Right lobe of liver (tissue), 6 donors: ENCODE results near the gene FAM83D. TPM values are rescaled to one million over a fixed set of nuclear protein-coding genes. Genes with fewer than 3 reads are reported as not detected.

Source experiments
- ATAC-seq, 4 donors: fragments of 200-7000 bp; cut with Tn5 transposase; one replicate each; pipeline ENCODE4 v1.9.1; 2020; ENCODE audit warnings: mild to moderate bottlenecking in 4 of 4, moderate library complexity in 4 of 4
- DNase-seq, 3 donors: peaks; one replicate each; pipeline ENCODE4 v3.0.0-alpha.2; 2020
- H3K27ac ChIP-seq, 3 donors: fragments of 200-600 bp; one replicate each; pipeline ENCODE4 v1.8.0; 2022
- H3K27me3 ChIP-seq, 2 donors: fragments of 200-600 bp; one replicate each; pipeline ENCODE4 v1.8.0; 2022
- H3K36me3 ChIP-seq, 4 donors: fragments of 200-600 bp; sonication (generic) in 1 of 4; one replicate each; pipeline versions ENCODE4 v1.5.1 to v1.8.0; 2017 to 2022; ENCODE audit warnings: control low read depth in 1 of 4
- H3K4me1 ChIP-seq, 4 donors: fragments of 200-600 bp; sonication (generic) in 1 of 4; one replicate each; pipeline versions ENCODE4 v1.5.1 to v1.8.0; 2017 to 2022; ENCODE audit warnings: control low read depth in 1 of 4
- H3K4me3 ChIP-seq, 3 donors: fragments of 200-600 bp; one replicate each; pipeline ENCODE4 v1.8.0; 2022
- H3K9me3 ChIP-seq, 4 donors: fragments of 200-600 bp; sonication (generic) in 1 of 4; one replicate each; pipeline versions ENCODE4 v1.5.1 to v1.8.0; 2017 to 2022; ENCODE audit warnings: control low read depth in 1 of 4
- POLR2A ChIP-seq: fragments of 450-650 bp; IDR thresholded peaks from one replicate; pipeline ENCODE4 v1.6.1; 2017; ENCODE audit warnings: antibody characterized with exemption, mild to moderate bottlenecking
- WGBS: methylation state at CpG from one replicate; pipeline ENCODE4 v1.1.6; 2018; ENCODE audit warnings: low coverage, low lambda C conversion rate; ENCODE audit not compliant: insufficient coverage; ENCODE audit errors: missing lambda C conversion rate; 5-methylcytosine and 5-hydroxymethylcytosine counted together
- intact Hi-C, 2 donors: fragments of 100-400 bp; cut with DNase I; formaldehyde crosslinking; loops; one replicate each; pipeline versions ENCODE4 v1.11.2 to v1.14.1; 2022
- total RNA-seq, 6 experiments: library from RNA; depleted of rRNA in 2 of 6; stranded (reverse); fragments of >200 nt in 2 of 6; fragmentation: NEBNext Ultra II Directional in 3 of 6; extraction: Animal tissue kit (Norgen Biotek cat#: 25700) in 3 of 6; gene quantifications; one replicate each; pipeline versions ENCODE4 v1.1.0 to v1.2.4, GENCODE V29; 2016 to 2023
- TF ChIP-seq, protein P1 (sequence below), 4 donors: fragments of 200-600 bp in 3 of 4; fragments of 450-650 bp in 1 of 4; IDR thresholded peaks; one replicate each; pipeline versions ENCODE4 v1.5.1 to v1.8.0; 2016 to 2022; ENCODE audit warnings: antibody characterized with exemption in 4 of 4, mild to moderate bottlenecking in 2 of 4
- donor health status: DM: no; HTN: yes; CAD: no.
- donor health status: DM: no; HTN: no; CAD: no.
- donor health status: DM: no; HTN: no; CAD: no.
- donor health status: DM: no; HTN: yes; CAD: no.
- donor health status: DM: no; HTN: yes; CAD: no.

FAM83D gene
- total RNA-seq, 6 experiments from 2014 or later = 0.83 to 3.3 (median 1.7) TPM

DNA sequence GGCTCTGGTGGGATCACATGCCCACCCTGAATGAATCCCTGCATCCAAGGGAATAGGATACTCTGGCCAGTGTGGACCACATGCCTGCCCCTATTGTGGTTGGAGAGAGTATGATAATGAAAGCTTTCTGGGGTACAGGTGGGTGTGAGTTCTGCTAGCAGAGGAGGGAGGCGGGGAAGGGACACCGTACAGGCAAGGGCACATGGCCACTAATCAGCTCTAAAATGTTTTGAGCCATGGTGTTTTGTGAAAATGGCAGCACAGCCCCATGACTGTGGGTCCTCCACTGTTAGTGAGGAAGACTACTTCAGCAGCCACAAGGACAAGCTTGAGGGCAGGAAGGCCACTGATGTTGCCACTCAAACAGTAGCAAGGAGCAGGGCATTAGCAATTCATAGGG is 24.0 kb downstream of the FAM83D start:
- H3K4me1 ChIP-seq = peaks cover 0 to 11% (median 0%) of the 10 kb centered on the region in 4 donors
- H3K36me3 ChIP-seq = no peaks in the 10 kb centered on the region
- no peaks in the 10 kb centered on the region for H3K9me3 ChIP-seq
- intact Hi-C loops = no loop called here
- no peaks in the 10 kb centered on the region for H3K27me3 ChIP-seq
- ATAC-seq (no peak), DNase-seq (no peak)
- WGBS = 100% methylated on average over 2 of the region's 2 CpGs
- no peak overlapping the region for H3K4me3 ChIP-seq
- H3K27ac ChIP-seq = no peak overlapping the region
- TF ChIP-seq, protein P1, sequence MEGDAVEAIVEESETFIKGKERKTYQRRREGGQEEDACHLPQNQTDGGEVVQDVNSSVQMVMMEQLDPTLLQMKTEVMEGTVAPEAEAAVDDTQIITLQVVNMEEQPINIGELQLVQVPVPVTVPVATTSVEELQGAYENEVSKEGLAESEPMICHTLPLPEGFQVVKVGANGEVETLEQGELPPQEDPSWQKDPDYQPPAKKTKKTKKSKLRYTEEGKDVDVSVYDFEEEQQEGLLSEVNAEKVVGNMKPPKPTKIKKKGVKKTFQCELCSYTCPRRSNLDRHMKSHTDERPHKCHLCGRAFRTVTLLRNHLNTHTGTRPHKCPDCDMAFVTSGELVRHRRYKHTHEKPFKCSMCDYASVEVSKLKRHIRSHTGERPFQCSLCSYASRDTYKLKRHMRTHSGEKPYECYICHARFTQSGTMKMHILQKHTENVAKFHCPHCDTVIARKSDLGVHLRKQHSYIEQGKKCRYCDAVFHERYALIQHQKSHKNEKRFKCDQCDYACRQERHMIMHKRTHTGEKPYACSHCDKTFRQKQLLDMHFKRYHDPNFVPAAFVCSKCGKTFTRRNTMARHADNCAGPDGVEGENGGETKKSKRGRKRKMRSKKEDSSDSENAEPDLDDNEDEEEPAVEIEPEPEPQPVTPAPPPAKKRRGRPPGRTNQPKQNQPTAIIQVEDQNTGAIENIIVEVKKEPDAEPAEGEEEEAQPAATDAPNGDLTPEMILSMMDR (IDR thresholded peaks at IDR 0.05) = no peak
- TF ChIP-seq POLR2A = no peak

DNA sequence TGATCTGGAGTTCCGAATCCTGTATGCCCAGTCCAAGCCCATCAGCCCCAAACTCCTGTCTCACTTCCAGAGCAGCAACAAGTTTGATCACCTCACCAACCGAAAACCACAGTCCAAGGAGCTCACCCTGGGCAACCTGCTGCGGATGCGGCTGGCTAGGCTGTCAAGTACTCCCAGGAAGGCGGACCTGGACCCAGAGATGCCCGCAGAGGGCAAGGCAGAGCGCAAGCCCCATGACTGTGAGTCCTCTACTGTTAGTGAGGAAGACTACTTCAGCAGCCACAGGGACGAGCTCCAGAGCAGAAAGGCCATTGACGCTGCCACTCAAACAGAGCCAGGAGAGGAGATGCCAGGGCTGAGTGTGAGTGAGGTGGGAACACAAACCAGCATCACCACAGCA is 25.4 kb downstream of the FAM83D start:
- 100% methylated on average over 6 of the region's 9 CpGs for WGBS
- no peak overlapping the region for H3K27ac ChIP-seq
- TF ChIP-seq, protein P1 (IDR thresholded peaks at IDR 0.05) = no peak
- TF ChIP-seq POLR2A = no peak
- H3K27me3 ChIP-seq = no peaks in the 10 kb centered on the region
- intact Hi-C loops = no loop called here
- ATAC-seq (no peak), DNase-seq (no peak)
- no peak overlapping the region for H3K4me3 ChIP-seq
- no peaks in the 10 kb centered on the region for H3K36me3 ChIP-seq
- peaks cover 0 to 11% (median 0%) of the 10 kb centered on the region in 4 donors for H3K4me1 ChIP-seq
- no peaks in the 10 kb centered on the region for H3K9me3 ChIP-seq

DNA sequence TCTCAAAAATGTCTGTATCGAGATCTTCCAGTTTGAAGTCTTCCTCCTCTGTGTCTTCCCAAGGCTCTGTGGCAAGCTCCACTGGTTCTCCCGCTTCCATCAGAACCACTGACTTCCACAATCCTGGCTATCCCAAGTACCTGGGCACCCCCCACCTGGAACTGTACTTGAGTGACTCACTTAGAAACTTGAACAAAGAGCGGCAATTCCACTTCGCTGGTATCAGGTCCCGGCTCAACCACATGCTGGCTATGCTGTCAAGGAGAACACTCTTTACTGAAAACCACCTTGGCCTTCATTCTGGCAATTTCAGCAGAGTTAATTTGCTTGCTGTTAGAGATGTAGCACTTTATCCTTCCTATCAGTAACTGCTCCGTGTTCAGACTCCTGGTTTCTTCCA is 25.9 kb downstream of the FAM83D start:
- no peak overlapping the region for H3K4me3 ChIP-seq
- intact Hi-C loops = no loop called here
- WGBS = 96% methylated on average over 4 of the region's 6 CpGs

DNA sequence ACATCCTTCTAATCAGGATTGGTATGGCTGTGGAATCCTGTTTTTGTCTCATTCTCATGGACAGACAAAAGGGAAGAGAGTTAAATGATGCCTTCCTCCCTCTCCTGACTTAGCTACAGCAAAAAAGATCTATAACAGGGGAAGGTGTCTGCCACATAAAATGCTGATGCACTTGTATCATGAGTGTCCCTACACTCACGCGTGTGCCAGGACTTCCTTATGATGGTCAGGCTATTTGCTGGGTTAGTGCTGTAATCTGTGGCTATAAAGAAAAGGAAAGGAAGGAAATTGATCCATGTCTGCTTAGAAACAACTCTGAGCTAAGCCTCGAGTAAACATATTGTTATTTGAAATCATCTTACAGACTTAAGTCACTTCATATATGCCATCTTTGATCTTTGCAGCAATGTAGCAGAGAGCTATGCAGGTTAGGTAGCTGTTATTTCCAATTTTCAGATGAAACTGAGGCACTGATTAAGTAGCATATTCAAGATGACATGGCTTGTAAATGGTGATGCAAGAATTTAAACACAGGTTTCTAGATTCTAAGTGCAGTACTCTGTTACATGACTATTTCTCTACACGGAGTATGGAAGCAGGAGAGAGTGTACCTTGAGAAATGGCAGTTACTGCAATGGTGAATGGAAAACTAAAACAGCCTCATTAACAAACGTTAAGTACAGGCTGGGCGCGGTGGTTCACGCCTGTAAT is 27.6 kb downstream of the FAM83D start:
- Histone ChIP-seq H3K9me3 (no peaks in the 10 kb centered on the region), H3K27me3 (no peaks in the 10 kb centered on the region), H3K4me1 (peaks cover 0 to 11% (median 0%) of the 10 kb centered on the region in 4 donors), H3K27ac (peak overlapping the region in 2 of 3 donors; percentile 57 to 94), H3K4me3 (no peak overlapping the region), H3K36me3 (no peaks in the 10 kb centered on the region)
- no peak for DNase-seq
- peak in 2 of 4 donors; percentile 13 to 26 for ATAC-seq
- TF ChIP-seq, protein P1 (IDR thresholded peaks at IDR 0.05) = no peak
- TF ChIP-seq POLR2A = no peak
- 80% methylated on average over 7 of the region's 8 CpGs for WGBS
- intact Hi-C loops = no loop called here

More for the DNA sequence above, 25.9 kb downstream of the FAM83D start:
- no peak for ATAC-seq
- TF ChIP-seq POLR2A = no peak
- no peak for DNase-seq
- Histone ChIP-seq H3K27me3 (no peaks in the 10 kb centered on the region), H3K9me3 (no peaks in the 10 kb centered on the region), H3K4me1 (peaks cover 0 to 11% (median 0%) of the 10 kb centered on the region in 4 donors), H3K36me3 (no peaks in the 10 kb centered on the region), H3K27ac (no peak overlapping the region)

DNA sequence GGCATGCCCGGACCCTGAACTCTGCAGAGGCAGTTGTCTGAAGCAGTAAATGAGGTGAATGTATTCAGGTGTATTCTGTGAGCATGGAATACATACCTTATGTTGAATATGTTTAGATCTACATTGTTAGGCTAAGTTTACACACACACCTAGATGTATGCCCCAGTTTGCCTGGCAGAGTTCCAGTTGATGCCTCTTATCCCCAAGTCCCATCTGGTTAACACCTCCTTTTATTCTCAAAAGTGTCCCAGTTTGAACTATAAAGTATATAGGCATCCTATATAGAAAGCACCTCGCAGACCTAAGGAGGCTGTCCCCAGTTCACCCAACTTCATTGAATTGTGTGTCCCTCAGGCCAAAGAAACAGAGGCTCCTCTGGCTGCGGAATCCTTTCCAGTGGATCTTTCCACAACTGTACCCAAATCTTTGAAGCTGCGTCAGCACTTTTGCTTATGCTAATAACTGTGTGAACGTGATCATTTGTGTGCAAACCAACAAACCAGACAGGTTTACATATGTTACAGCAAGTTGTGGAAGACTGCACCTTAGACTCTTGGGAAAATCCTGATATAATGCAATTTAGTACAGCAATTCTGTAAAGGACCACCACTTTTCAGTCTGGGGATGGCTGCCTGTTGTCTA is 31.1 kb downstream of the FAM83D start:
- no peak for TF ChIP-seq POLR2A
- TF ChIP-seq, protein P1 (IDR thresholded peaks at IDR 0.05) = no peak
- 82% methylated on average over 5 of the region's 5 CpGs for WGBS
- no peaks in the 10 kb centered on the region for H3K9me3 ChIP-seq
- intact Hi-C loops = no loop called here
- peaks cover 0 to 11% (median 4%) of the 10 kb centered on the region in 4 donors for H3K4me1 ChIP-seq
- DNase-seq = no peak
- ATAC-seq = no peak
- H3K4me3 ChIP-seq = no peak overlapping the region
- no peaks in the 10 kb centered on the region for H3K36me3 ChIP-seq
- H3K27ac ChIP-seq = no peak overlapping the region
- H3K27me3 ChIP-seq = no peaks in the 10 kb centered on the region
